GM15510 (cell line): ENCODE results near the gene CCDC87.

Experiments
- POLR2A ChIP-seq: IDR thresholded peaks from 3 replicates; pipeline ENCODE4 v1.6.1; 2011; ENCODE audit warnings: borderline replicate concordance; ENCODE audit not compliant: insufficient read length; ENCODE audit errors: extremely low read depth

CCDC87 gene

GRCh38 chr11:66598993-66599392, 6.1 kb upstream of the CCDC87 start:
- no peak for TF ChIP-seq POLR2A

DNA sequence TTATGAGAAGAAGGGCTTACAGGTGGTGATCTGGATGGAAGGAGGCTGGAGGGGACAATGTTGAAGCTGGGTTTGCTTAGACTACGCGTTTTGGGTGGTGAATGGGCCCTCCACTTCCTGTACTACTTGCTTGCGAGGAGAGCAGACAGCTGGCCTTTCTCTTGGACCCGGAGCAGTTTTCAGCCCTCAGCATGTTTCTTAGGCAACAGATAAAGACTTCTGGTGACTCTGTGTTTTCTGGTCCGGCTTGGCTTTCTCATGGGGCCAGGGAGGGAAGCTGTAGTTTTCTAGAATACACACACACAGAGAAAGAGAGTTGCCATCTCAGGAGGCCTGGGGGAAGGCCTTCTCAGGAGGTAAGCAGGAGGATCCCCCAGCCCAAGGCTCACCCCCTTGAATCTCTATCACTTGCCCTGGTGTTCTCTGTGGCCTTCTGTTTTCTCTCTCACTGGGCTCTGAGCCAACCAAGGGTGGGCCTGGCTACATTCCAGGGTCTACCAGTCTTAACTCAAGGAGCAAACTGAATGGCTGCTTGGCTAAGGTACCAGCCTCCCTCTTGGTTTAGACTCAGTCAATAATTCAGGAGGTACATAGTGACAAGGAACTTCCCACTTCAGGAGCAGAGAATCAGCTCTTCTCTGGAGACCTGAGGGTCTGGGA, 2.5 kb upstream of the CCDC87 start:
- no peak for TF ChIP-seq POLR2A

DNA sequence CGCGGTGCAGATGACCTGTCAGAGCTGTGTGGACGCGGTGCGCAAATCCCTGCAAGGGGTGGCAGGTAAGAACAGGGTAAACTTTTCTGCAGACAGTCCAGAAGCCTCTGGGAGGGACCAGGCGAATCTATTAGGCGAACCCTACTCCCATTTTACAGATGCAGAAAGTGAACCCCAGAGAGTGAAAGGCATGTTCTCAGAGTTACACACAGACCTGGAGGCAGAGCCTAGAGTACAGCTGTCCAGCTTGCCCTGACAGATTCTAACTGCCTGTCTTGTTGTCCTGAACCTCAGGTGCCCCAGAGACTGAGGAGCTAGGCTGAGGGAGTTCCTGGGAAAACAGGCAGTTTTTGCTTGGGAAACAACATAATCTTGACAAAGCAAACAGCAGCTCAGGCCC, 787 bp upstream of the CCDC87 start:
- no peak for TF ChIP-seq POLR2A

DNA sequence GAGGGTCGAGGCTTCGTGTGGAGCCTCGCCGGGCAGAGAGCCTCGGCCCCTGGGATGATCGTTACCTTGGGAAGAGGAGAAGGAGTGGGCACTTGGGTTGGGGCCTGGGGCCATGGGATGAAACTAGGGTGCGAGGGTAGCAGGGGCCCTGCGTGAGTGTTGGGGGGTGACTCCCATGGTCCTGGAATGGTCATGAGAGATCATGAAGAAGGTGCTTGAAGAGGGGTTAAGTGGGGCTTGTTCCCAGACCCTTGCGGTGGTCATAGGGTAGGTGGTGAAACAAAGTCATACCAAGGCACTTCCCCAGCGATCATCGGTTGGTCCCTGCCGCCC, 406 bp upstream of the CCDC87 start:
- TF ChIP-seq POLR2A = no peak

GRCh38 chr11:66591175-66591574, 1.7 kb downstream of the CCDC87 start:
- TF ChIP-seq POLR2A = no peak

- no peak for TF ChIP-seq POLR2A
Measured at GRCh38 chr11:66589996-66590675, 2.7 kb downstream of the CCDC87 start.

- TF ChIP-seq POLR2A = no peak
Measured at GRCh38 chr11:66586136-66586535, 6.7 kb downstream of the CCDC87 start.

DNA sequence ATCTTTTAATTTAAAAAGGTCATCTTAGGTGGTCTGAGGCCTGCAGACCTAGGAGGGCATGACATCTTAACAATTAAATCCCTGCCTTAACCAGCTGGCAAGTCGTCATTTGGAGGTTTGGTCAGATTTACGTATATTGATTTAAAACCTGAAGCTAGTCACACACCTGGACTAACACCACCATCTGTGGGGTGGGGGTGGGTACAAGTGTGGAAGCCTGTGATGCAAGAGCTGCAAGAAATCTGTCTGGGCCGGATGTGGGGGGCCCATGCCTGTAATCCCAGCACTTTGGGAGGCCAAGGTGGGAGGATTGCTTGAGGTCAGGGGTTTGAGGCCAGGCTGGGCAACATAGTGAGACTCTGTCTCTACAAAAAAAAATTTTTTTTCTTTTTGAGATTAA, 11.6 kb downstream of the CCDC87 start:
- TF ChIP-seq POLR2A = no peak

DNA sequence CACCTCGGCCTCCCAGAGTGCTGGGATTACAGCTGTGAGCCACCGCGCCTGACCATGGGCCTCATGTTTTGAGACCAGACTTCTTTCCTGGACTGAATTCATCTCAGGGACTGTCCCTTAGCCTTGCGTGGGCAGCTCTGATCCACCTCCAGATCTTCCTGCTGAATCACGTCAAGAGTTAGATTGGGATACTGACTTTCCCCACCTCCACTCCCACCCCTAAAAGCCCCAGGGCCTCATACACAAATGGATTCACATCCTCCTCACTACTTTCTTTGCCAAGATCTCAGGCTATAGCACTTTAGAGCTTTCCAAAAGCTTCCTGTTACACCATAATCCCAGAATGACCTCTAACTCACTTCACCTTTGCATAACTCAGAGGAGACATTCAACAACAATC, 12.1 kb downstream of the CCDC87 start:
- TF ChIP-seq POLR2A = no peak

DNA sequence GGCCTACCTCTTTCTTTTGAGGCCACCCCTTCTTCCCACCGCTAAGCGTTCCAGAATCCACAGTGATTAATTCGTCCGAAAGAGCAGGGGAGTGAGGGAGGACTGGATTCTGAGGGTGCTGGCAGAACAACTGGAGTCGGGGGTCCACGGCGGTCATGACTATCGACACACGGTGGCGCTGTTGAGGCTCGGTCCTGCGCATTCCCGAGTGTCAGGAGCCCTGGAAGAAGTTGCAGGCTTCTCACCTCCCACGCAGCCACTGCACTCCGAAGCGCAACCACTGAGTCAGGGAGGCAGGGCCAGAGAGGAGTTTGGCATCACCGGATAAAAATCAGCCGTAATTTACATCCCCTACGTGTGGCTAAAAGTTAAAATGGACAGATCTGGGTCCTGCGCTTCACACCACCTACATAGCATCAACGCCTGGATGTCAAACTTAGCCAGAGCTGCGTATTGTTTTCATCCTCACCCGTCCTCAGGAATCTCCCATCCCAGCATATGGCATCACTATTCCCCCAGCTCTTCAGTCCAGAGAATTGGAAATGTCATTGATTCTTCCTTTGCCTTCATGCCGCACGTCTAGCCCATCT, 13.8 kb downstream of the CCDC87 start:
- TF ChIP-seq POLR2A = no peak

DNA sequence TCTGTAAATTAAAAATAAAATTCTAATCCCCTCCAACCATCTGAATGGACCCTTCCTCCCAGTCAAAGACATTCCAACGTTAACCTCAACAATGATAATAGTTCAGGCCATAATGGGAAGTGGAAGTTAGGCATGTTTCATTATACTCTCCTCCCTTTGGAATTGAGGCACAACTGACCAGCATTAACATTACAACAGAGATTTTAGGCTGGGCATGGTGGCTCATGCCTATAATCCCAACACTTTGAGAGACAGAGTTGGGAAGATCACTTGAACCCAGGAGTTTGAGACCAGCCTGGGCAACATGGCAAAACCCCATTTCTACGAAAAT, 22.0 kb downstream of the CCDC87 start:
- no peak for TF ChIP-seq POLR2A

GRCh38 chr11:66570079-66570849, 22.6 kb downstream of the CCDC87 start:
- no peak for TF ChIP-seq POLR2A

DNA sequence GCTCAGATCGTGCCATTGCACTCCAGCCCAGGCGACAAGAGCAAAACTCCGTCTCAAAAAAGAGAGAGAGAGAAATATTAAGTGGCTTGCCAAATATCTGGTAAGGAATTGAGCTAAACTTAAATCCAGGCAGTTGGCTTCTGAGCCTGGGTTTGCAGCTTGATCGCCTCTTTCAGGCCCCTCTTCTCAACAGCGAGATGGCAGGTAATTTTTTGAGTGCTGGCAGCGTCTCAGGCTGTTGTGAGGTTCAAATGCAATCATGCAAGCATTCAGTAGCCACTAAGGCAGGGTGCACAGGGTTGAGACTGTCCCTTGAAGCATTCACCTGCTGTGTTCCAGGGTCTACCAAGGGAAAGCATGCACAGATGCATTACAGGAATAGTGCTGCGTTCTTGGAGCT, 23.8 kb downstream of the CCDC87 start:
- TF ChIP-seq POLR2A = no peak

- no peak for TF ChIP-seq POLR2A
Measured at GRCh38 chr11:66568124-66568916, 24.5 kb downstream of the CCDC87 start, which contains the start of gene CTSF. Gene CTSF, minus strand, starts transcription at chr11:66568606. Its CDS starts 120 bp downstream, at chr11:66568486.

GRCh38 chr11:66567787-66568123, 25.1 kb downstream of the CCDC87 start:
- no peak for TF ChIP-seq POLR2A

DNA sequence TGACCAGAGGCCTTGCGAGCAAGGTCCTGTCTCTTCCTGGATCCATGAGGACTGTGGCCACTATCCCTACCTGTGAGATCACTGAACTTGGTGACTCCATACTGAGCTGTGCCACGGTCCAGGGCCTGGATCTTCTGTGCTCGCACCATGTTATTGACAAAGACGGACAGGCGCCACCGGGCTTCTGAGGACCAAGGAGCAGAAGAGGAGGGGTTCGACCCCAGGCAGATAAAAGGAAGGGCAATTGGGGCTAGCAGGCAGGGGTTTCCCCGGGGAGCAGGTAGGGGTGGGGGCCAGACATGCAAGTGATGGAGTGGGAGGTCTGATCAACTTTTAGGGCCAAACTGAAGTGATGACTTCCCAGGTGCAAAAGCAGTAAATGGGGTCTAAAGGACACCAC, 26.6 kb downstream of the CCDC87 start:
- TF ChIP-seq POLR2A = no peak

DNA sequence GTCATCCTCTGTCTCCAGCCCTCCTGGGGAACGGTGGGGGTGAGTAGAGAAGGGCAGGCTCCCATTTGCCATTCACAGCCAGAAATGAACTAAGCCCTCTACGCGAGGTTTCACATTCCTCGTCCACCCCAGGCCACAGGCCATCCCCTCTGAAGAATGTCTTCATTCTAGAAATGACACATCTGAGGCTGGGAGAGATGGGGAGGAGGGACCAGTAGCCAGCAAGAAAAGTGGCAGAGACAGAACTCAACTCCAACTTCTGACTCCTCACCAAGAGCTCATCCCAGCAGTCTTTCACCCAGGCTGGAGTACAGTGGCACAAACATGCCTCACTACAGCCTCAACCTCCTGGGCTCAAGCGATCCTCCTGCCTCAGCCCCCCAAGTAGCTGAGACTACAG, 27.9 kb downstream of the CCDC87 start:
- TF ChIP-seq POLR2A = no peak
